Coronary artery (tissue), 2 donors: ENCODE measurements around the gene SLC25A19.

Experiments used
- DNase-seq: peaks from one replicate; pipeline ENCODE4 v3.0.0-alpha.2; 2017; ENCODE audit warnings: low spot score
- H3K27ac ChIP-seq, 2 donors: fragments of 200-600 bp; sonication (generic); one replicate each; pipeline ENCODE4 v1.5.1; 2016 to 2019
- H3K4me3 ChIP-seq: fragments of 200-600 bp; sonication (generic); 2 replicates; pipeline ENCODE4 v1.5.1; 2016; ENCODE audit warnings: mild to moderate bottlenecking, moderate library complexity
- CTCF ChIP-seq: fragments of 200-600 bp; sonication (generic); IDR thresholded peaks from one replicate; pipeline ENCODE4 v1.5.1; 2019; ENCODE audit warnings: antibody characterized with exemption

The SLC25A19 gene

GRCh38 chr17:75316253-75316652 is 27.0 kb upstream of the SLC25A19 start:
- no peak for TF ChIP-seq CTCF
- no peak for DNase-seq
- Histone ChIP-seq H3K4me3 (no peak overlapping the region), H3K27ac (peak overlapping the region in 1 of 2 donors; percentile 68)

GRCh38 chr17:75315541-75316243 is 26.5 kb upstream of the SLC25A19 start:
- Histone ChIP-seq H3K27ac (peak overlapping the region in 1 of 2 donors; percentile 72), H3K4me3 (no peak overlapping the region)
- DNase-seq, result no peak
- TF ChIP-seq CTCF, result no peak

GRCh38 chr17:75313941-75314551 is 24.8 kb upstream of the SLC25A19 start:
- Histone ChIP-seq H3K27ac (peak overlapping the region; percentile 9 to 78), H3K4me3 (no peak overlapping the region)
- DNase-seq, result no peak
- TF ChIP-seq CTCF, result no peak

- no peak for TF ChIP-seq CTCF
- Histone ChIP-seq H3K27ac (peak overlapping the region in 1 of 2 donors; percentile 73), H3K4me3 (no peak overlapping the region)
- DNase-seq, result no peak
Measured at GRCh38 chr17:75308732-75309629, 19.7 kb upstream of the SLC25A19 start.

- Histone ChIP-seq H3K4me3 (no peak overlapping the region), H3K27ac (peak overlapping the region in 1 of 2 donors; percentile 56)
- DNase-seq, result no peak
- TF ChIP-seq CTCF, result no peak
Measured at GRCh38 chr17:75307957-75308731, 18.9 kb upstream of the SLC25A19 start.

- TF ChIP-seq CTCF, result no peak
- Histone ChIP-seq H3K27ac (no peak overlapping the region), H3K4me3 (no peak overlapping the region)
- no peak for DNase-seq
Measured at GRCh38 chr17:75301502-75302206, 12.4 kb upstream of the SLC25A19 start.
